Measurements from ENCODE around the gene PRSS16.

GRCh38 chr6:27287751-27288135 lies 40.2 kb downstream of the PRSS16 start:
- no peak for TF ChIP-seq POLR2A (IDR thresholded peaks at IDR 0.05)
- TF ChIP-seq, protein P1, sequence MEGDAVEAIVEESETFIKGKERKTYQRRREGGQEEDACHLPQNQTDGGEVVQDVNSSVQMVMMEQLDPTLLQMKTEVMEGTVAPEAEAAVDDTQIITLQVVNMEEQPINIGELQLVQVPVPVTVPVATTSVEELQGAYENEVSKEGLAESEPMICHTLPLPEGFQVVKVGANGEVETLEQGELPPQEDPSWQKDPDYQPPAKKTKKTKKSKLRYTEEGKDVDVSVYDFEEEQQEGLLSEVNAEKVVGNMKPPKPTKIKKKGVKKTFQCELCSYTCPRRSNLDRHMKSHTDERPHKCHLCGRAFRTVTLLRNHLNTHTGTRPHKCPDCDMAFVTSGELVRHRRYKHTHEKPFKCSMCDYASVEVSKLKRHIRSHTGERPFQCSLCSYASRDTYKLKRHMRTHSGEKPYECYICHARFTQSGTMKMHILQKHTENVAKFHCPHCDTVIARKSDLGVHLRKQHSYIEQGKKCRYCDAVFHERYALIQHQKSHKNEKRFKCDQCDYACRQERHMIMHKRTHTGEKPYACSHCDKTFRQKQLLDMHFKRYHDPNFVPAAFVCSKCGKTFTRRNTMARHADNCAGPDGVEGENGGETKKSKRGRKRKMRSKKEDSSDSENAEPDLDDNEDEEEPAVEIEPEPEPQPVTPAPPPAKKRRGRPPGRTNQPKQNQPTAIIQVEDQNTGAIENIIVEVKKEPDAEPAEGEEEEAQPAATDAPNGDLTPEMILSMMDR (IDR thresholded peaks at IDR 0.05) = no peak

Measured in sigmoid colon (tissue), 3 donors.